ENCODE measurements around the gene PTCRA.
"Not testable (repeated sequence)": the region's sequence is repeated elsewhere in the genome, so short reads cannot be mapped to it uniquely, and the experiment has no call there.

The PTCRA gene

GRCh38 chr6:42915732-42916131 is at the start of gene PTCRA:
PTCRA (plus strand) TSS chr6:42916053; CDS start chr6:42916070, 17 bp downstream.
- DNase-seq: no peak

- DNase-seq: no peak
Observed at GRCh38 chr6:42870145-42870936, 45.5 kb upstream of the PTCRA start.

- DNase-seq: no peak
Observed at GRCh38 chr6:42871711-42872110, 44.1 kb upstream of the PTCRA start.

GRCh38 chr6:42873313-42873712 is 42.5 kb upstream of the PTCRA start:
- no peak for DNase-seq

- no peak for DNase-seq
Observed at GRCh38 chr6:42877695-42878094, 38.2 kb upstream of the PTCRA start.

- peak; percentile 75 to 79 for DNase-seq
Observed at GRCh38 chr6:42879372-42880239, 36.2 kb upstream of the PTCRA start, which contains the start of gene RPL7L1. RPL7L1 (plus strand) TSS chr6:42879616; CDS start chr6:42879911, 295 bp downstream.

- not testable (repeated sequence) for DNase-seq
Observed at GRCh38 chr6:42880240-42880817, 35.5 kb upstream of the PTCRA start.

- DNase-seq: not testable (repeated sequence)
Observed at GRCh38 chr6:42880871-42881270, 35.0 kb upstream of the PTCRA start.

- no peak for DNase-seq
Observed at GRCh38 chr6:42885702-42886101, 30.2 kb upstream of the PTCRA start.

- not testable (repeated sequence) for DNase-seq
Observed at GRCh38 chr6:42888201-42888600, 27.7 kb upstream of the PTCRA start.

- DNase-seq: no peak
Observed at GRCh38 chr6:42889815-42890214, 26.0 kb upstream of the PTCRA start.

GRCh38 chr6:42890311-42891198 is 25.3 kb upstream of the PTCRA start:
- DNase-seq: peak; percentile 86 to 87

- no peak for DNase-seq
Observed at GRCh38 chr6:42891199-42891722, 24.6 kb upstream of the PTCRA start.

- not testable (repeated sequence) for DNase-seq
Observed at GRCh38 chr6:42894041-42894828, 21.6 kb upstream of the PTCRA start.

GRCh38 chr6:42896178-42896719 is 19.6 kb upstream of the PTCRA start:
- no peak for DNase-seq

GRCh38 chr6:42898891-42899361 is 16.9 kb upstream of the PTCRA start:
- peak; percentile 65 for DNase-seq

GRCh38 chr6:42899871-42900270 is 16.0 kb upstream of the PTCRA start:
- DNase-seq: no peak

GRCh38 chr6:42901538-42901957 is 14.3 kb upstream of the PTCRA start:
- DNase-seq: peak; percentile 50 to 54

GRCh38 chr6:42902429-42903263 is 13.2 kb upstream of the PTCRA start:
- DNase-seq: not testable (repeated sequence)

- DNase-seq: no peak
Observed at GRCh38 chr6:42904467-42904866, 11.4 kb upstream of the PTCRA start.
